ENCODE data around the gene SMIM20.
A peak's percentile ranks its signal among the peaks of the same experiment; 100 is the strongest.
"Not testable (repeated sequence)": the region's sequence is repeated elsewhere in the genome, so short reads cannot be mapped to it uniquely, and the experiment has no call there.

The SMIM20 gene

DNA sequence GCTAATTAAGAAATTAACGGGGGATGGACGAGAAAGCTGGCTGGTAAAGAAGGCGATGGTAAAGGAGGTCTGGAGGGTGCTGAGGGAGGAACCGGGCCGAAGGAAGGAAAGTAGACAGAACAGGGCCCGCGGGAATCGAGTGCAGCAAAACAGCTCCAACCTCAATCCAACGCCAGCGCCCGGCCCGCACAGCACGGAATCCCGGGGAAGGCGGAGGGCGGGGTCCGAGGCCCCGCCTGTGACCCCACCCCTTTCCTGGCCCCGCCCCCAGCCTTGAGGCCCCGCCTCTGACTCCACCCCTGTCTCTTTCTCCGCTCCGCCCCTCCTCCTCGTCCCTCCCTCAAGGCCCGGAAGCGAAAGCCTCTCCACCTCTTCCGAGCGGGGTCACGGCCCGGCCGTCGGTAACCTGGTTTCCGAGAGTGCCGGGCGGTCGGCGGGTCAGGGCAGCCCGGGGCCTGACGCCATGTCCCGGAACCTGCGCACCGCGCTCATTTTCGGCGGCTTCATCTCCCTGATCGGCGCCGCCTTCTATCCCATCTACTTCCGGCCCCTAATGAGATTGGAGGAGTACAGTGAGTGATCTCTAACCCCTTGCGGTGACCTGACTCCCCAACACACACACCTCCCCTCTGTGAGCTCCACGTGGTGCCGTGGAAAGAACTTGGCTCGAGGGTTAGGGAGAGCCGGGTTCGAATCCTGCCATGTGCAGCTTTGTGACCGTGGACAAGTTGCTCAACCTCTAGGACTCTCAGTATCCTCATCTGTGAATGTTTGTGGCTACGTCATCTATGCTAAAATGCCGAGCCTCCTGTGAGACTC is at the start of gene SMIM20:
Gene SMIM20, plus strand, starts transcription at position 370 of the 819 bp plus-strand sequence. Its CDS starts 94 bp downstream, at position 464.
- peak; percentile 84 for DNase-seq (ENCODE audit: low read depth)

DNA sequence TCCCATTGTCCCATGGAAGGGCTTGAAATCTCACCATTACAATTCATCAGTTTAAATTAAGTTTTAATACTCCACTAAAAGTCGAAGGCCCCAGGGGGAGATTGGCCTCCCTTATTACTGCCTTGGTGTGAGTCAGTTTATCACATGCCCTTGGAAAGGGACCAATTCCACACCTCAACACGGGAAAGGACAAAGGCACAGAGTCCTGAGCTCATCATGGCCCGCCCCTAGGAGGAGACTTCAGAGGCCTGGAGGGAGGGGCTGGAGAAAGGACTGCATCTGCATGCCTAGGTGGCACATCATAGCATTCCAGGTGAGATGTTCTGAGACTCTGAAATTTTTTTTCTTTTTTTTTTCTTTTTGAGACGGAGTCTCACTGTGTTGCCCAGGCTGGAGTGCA is 48.4 kb upstream of the SMIM20 start:
- no peak for DNase-seq (ENCODE audit: low read depth)

DNA sequence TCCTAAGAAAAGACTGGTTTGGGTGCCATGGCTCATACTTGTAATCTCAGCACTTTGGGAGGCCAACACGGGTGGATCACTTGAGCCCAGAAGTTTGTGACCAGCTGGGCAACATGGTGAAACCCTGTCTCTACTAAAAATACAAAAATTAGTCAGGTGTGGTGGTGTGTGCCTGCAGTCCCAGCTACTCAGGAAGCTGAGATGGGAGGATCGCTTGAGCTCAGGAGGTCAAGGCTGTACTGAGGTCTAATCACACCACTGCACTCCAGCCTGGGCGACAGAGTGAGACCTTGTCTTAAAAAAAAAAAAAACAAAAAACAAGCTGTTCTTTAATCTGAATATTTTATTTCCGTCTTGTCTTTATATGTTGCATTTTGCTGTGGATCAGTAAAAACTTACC is 47.6 kb upstream of the SMIM20 start:
- DNase-seq (ENCODE audit: low read depth) = not testable (repeated sequence)

DNA sequence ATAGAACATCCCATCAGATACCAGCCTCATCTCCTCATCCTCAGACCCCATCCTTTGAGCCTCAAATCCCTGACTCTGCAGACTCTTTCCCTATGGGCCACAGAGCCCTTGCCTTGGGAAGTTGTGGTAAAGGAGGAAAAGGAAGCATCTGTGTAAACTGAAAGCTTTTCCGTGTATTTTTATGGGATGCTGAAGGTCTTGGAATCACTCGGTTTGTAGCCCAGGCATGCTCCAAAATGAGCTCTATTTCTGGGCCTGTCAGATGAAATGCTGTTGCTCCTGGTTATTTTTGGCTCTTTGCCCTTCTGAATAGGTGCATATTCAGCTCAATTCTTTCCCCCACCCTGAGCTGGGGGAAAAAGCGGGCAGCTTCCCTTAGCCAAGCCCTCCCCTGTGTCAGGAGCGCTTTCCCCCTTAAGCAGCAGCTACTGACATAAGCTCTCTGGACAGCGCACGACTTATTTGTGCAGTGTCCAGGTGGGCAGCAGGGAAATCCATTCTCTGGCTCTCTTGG is 46.2 kb upstream of the SMIM20 start:
- no peak for DNase-seq (ENCODE audit: low read depth)

DNA sequence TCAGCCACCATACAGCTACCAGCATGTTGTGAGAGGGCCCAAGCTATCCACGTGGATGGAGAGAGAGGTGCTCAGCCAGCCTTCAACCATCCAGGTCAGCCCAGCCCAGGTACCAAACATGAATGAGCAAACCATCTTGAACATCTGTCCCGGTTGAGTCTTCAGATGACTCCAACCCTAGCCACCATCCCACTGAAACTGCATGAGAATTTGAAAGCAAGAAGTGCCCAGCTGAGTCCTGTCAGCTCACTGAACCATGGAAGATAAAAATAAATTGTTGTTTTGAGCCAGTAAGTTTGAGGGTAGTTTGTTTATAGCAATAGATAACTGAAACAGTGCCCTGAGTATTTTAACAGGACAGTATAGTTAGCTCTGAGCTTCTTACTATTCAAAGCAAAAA is 43.9 kb upstream of the SMIM20 start:
- no peak for DNase-seq (ENCODE audit: low read depth)

DNA sequence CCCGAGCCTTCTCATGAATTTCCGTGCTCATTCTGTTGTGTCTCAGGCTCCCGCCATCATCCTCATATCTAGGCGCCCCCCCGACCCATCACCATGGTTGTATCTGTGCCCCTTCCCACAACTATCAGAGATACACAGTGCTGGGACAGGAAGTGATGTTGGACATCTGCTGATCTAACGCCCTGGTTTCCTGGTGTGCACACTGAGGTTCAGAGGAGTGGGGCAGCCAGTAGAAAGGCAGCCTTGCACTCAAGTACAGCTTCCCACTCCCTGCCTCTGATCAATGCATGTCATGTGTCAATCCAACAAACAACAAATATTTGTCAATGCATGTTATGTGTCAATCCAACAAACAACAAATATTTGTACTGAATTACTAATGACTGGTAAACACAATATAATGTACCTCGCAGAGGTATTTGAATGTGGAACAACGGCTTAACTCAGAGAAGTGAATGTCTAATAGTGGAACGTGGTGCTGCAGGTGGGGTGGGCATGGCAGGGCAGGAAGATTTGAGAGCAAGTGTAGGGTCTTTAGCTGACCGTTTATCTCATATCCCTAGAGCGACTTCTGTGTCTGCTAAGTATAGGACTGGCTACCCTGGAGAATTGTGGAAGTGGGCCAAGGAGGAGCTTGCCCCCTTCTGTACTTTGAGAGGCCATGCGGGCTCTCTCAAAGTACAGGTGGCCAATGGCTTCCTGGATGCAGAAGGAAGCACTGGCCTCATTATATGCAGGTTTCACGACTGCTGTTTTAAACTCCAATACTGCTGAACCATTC is 41.0 kb upstream of the SMIM20 start:
- no peak for DNase-seq (ENCODE audit: low read depth)

DNA sequence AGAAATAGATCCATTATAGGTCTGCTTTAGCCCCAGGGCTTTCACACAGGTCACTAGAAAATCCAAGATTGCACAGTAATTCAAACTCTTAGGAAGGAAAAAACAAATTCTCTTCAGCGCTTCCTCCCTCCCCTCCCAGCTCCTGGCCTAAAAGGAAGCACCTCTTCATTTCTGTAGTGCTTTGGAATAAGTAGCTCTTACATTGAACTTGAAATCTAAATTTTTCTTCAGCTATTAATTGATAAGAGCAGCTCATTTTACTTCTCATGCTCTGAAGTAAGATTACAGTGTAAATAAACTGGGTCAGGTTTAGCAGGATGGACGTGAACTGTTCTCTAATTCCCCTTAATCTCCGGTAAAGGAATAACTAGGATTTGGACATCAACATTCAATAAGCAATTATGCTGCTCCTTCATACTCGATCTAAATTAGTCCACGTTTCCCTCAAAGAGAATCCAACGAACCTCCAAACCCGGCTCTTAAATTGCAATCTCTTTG is 40.3 kb upstream of the SMIM20 start:
- DNase-seq (ENCODE audit: low read depth) = no peak

DNA sequence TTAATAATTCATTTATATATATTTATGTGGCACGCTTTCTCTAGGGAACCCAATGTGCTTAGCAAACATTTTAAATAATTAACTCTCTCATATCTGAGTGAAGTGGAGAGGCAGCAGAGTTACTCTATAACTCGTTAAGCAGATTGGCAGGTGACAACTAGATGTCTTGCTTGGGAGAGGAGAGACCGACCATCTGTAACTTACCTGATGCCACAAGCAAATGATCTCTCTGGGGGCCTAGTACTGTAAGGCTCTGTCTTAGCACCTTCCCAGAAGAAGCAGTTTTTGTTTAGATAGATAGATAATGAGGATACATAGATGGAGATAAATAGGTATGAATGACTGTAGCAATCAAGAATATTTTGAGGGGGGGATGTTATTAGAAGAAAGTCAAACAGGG is 39.4 kb upstream of the SMIM20 start:
- DNase-seq (ENCODE audit: low read depth) = no peak

DNA sequence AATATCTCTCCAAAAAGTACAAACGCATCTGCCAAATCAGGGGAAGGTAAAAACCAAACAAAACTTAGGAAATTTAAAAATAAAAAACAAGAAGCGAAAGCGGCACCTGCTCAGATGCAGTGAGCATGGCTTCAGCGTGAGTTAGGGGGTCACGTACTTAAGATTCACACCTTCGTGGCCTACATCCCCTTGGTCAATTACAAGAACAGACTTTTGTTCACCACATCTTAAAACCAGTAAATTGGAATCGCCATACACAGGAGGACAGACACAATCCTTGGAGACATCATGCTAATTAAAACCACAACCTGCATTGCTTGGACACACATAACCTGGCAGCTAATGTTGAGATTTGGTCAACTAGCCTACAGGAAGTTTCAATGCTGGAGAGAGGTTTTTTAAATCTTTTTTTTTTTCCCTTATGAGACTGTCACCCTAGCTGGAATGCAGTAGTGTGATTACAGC is 38.7 kb upstream of the SMIM20 start:
- no peak for DNase-seq (ENCODE audit: low read depth)

DNA sequence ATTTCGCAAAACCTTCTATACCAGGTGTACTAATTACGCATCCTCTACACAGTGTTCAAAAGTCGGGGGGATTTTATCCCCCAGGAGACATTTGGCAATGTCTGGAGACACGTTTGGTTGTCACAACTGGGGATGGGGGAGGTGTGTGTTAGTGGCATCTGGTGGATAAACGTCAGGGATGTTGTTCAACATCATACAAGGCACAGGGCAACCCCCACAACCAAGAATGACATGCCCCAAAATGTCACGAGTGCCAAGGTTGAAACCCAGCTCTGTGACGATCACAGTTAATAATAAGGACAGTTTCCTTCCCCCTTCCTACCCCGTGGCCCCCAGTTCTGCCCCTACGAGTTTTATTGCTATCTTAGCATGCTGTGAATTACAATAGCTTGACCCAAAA is 35.3 kb upstream of the SMIM20 start:
- DNase-seq (ENCODE audit: low read depth) = no peak

DNA sequence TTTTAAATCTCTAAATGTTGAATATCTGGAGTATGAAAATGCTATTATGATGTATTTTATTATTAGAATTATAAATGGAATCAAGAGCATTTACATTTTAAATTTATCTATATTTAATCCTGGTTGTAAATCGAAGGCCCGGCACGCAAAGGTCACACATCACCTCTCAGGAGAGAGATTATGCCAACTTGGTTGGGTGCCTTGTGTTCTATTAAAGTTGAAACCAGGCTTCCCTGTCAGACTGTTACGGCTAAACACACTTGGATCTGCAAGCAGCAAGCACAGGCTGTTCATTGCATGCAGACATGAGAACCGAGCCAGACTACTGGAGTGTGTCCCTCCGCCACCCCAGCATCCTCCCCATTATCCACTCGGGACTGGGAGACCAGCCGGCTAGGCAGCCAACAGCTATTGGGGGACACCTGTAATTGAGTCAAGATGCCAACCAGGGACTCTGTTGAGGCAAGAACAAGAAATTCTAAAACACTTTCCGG is 34.9 kb upstream of the SMIM20 start:
- DNase-seq (ENCODE audit: low read depth) = no peak

DNA sequence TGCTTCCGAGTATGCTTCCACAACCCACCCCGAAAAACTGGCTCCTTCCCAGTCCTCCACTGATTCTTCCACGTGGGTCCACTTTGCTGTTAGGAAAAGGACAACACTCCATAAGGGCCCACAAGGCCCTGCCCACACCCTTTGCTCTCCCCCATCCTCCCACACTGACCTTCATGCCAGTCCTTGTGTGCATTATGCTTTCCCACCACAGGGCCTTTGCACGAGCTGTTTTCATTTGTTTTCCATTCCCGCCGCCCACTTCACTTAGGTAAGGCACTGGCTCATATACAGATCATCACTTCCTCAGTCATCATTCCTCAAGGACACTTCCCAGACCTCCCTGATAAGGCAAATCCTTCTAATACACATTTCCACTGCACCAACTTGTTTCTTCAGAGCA is 34.4 kb upstream of the SMIM20 start:
- no peak for DNase-seq (ENCODE audit: low read depth)

DNA sequence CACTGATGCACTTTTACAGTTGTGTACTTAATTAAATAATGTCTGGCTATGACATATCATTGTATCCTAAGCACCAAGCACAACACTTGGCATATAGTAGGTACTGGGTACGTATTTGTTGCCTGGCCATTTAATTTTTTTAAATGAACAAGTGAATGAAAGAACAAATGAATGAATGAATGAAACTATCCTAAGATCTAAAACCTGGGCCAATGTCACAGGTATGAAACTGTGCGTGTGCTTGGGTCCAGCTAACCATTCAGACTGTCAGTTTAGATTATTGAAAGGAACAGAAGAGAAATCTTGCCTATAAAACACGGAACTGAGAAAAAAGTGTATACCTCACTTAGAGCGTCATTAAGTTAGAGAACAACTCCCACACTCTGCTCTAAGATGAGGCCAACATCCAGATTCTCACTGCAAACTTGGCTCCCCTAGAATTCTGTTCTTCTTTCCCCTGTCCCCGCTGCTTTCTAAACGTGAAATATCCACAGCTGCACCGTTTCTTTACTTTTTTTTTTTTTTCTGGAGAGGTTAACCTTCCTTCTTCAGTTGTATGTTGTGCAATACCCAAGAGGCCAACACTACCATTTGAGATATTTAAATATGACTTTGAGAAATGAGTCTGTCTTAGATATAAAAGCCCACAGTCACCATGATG is 33.9 kb upstream of the SMIM20 start:
- no peak for DNase-seq (ENCODE audit: low read depth)

DNA sequence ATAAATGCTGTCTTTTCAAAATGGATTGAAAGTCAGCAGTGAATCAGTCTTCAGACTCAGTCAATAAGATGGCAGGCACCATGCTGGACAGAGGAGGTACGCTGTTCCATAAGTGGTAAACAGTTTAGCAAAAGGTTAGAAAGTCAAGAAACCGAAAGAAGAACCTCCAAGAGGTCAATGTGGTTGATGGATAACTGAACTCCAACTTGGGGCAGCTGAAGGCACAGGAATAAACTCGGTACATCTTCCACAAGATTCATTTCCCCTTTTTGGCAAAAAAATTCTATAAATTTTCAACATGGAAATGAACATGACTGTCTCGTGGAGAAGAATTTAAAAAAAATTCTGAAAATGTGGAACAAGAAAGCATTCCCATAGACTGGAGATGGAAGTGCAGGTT is 32.8 kb upstream of the SMIM20 start:
- no peak for DNase-seq (ENCODE audit: low read depth)

DNA sequence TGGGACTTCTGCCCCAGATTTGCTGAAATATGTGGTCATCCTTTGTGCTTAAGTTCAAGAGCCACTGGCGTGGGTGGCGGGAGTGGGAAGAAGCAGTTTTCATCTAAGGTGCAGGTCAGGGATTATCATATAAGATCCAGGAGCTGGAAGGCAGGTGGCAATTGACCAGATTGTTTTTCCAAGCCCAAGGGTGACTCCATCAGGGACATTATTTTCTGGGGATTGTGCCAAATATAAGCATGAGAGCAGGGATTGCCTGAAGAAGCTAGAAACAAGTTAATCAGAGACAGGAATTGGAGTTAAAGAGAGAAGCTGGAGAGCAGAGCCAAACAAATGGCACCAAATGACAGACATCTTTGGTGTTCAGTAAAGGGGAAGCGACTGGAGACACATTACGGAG is 31.8 kb upstream of the SMIM20 start:
- DNase-seq (ENCODE audit: low read depth) = no peak

DNA sequence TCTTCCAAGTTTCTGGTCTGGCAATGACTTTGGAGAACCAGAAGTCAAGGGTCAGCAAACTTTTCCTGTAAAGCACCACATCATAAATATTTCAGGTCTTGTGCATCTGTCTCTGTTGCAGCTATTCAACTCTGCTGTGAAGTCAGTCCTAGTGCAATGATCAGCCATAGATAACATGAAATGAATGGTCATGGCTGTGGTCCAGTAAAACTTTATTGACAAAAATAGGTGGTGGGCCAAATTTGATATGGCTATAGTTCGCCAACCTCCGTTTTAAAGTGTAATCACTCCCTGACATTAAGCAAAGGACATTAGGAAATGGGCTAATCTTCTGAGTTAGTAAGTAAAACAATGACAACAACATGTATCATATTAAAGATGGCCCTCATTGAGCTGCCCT is 30.5 kb upstream of the SMIM20 start:
- DNase-seq (ENCODE audit: low read depth) = no peak

DNA sequence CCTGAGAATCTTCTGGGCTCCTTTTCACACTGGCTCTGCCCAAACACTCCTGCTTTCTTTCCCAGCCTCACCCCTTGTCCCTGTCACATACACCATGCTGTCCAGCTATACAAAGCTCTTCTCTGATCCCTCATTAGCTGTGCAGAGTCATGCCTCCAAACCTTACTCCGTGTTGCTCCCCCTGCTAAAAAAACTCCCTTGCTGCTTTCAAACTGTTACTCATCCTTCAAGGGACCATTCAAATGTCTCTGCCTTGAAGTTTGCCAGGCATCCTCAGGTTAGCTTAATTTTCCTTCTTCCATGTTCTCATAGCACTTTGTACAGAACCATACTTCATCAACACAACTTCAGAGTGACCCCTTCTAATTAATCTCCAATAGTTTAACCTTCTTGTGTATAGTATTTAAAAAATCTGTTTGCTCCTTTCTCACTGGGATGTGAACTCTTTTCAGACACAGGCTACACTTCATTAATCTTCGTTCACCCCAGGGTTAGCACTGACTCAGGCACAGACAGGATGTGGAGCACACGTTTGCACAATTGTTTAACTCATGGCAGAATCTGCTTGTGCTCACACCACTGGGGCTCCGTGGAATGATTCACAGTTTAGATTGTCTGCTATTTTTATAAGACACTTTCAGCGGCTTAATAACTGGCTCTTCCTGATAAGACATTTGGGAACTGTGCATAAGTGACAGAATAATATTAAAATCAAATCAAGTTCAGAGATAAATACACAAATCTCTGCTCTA is 29.8 kb upstream of the SMIM20 start:
- no peak for DNase-seq (ENCODE audit: low read depth)

DNA sequence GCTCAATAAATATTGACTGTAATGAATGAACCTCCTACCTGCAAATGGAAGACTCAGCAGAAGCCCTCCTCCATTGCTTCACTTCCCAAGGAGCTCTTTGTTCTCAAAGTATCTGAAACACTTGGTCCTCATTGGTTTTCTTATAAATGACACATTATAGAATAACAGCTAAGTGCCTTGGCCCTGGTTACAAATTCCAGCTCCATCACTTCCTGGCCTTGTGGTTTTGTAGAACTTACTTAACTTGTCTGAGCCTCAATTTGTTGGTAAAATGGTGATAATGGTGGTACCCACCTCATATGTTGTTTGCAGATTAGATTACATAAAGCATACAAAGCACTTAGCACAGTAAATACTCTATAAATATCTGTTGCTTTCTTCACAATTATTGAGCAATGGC is 25.2 kb upstream of the SMIM20 start:
- DNase-seq (ENCODE audit: low read depth) = no peak

DNA sequence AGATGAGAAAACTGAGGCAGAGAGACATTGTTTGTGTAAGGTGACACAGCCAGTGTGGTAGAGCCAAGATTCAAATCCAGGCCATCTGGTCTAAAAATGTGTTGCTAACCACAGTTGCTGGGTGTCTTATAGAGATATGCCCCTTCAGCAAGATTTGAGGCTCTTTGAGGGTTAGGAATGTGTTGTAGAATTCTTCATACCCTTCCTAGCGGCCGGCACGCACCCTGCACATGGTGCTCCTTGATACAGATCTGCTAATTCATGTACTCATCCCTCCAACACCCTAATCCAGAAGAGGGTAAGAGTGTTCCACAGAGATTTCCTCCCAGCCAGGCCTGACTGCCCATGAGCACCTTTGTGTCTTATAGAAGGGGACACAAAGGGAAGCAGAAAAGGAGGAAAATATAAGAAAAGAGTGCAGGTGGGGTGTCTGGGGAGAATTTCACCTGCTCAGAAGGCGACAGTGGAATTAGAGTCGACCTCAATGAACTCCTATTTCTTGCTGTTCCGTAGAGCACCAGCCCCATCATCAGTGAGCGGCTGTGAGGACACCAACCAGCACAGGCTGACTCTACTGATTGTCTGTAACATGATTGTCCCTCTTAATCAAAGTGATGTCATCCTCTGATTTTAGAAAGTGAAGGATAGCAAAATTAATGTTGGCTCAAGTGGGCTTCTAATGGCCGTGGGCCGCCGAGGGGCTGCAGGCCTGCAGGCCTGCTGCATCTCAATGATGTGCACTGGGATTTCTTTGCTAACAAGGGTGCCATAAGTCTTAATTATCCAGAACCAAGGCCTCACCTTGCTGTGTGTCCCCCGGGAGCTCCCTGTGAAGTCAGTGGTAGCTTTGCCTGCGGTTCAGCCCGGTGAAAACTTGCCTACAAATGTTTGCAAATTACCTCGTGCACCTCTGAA is 24.2 kb upstream of the SMIM20 start:
- no peak for DNase-seq (ENCODE audit: low read depth)
